GM21723 (cell line): ENCODE measurements around the gene PRRC2B.

Experiments used
- ATAC-seq: cut with Tn5 transposase; IDR thresholded peaks from one replicate; pipeline ENCODE4 v1.9.1; 2021; ENCODE audit warnings: mild to moderate bottlenecking, moderate library complexity; ENCODE audit not compliant: unreplicated experiment

Gene PRRC2B

GRCh38 chr9:131406563-131407436, 12.9 kb downstream of the PRRC2B start:
- no peak for ATAC-seq

GRCh38 chr9:131407717-131408195, 13.9 kb downstream of the PRRC2B start:
- ATAC-seq = no peak

DNA sequence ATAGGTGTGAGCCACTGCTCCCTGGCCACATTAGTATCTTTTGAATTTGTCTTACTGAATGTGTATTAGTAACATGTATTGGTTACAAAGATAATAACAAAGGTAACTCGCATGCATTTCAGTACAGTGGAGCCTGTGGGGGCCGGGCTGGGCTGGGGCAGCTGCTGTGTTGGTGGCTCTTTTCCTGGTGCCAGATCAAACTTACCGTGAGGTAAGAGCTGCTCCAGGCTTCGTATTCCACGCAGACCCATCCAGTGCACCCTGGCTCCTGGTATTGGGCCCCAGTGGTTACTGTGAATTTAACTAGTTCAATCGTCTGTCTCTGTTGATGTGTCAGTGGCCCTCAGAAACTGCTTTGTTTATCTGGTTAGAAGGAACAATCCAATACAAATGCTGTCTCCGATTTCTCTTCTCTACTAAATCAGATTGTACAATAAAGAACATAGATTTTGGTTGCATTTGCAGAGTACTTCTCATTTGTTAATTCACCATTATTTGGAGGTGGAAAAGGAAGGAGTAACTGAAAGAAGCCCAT, 15.6 kb downstream of the PRRC2B start:
- no peak for ATAC-seq

GRCh38 chr9:131410044-131410491, 16.2 kb downstream of the PRRC2B start:
- ATAC-seq = no peak

- no peak for ATAC-seq
These were observed 18.1 kb downstream of the PRRC2B start for GRCh38 chr9:131411719-131412681.

DNA sequence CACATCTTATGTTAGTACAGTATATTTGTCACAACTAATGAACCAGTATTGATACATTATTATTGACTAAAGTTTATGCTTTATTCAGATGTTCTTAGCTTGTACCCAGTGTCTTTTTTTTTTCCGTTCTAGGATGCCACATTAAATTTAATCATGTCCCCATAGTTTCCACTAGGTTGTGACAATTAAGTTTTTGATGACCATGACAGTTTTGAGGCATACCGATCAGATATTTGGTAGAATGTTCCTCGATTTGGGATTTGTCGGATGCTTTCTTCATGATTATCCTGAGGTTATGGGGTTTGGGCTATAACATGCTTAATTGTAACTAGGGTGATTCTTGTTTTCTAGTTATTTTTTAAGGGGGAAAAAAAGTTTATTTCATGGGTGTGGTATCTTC, 22.6 kb downstream of the PRRC2B start:
- ATAC-seq = no peak

GRCh38 chr9:131417264-131418142, 23.6 kb downstream of the PRRC2B start:
- ATAC-seq = no peak

GRCh38 chr9:131418143-131419025, 24.5 kb downstream of the PRRC2B start:
- ATAC-seq = no peak

DNA sequence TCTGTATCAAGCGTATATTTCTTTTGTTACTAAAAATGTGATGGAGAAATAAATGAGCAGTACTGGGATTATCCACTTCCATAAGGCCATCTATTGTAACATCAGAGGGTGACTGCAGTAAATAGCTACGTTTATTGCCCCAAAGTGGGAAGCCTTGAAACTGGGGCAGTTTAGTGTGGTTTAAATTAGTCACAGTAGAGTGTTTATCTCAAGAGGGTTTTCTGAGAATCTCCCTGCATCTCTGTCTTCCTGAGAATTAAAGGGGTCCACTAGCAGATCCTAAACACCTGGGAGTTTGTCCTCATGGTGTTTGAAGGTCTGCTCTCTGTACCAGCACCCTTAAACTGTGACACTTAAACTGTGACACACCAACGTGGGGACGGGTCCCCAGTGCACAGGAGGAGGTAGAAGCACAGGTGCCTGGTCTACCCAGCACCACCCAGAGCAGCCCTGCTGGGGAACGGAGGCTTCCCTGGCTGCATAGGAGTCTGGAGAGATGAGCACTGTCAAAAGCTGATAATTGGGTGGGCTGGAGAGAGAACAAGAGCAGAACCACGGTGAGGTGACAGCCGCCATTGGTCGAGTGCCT, 25.2 kb downstream of the PRRC2B start:
- no peak for ATAC-seq

GRCh38 chr9:131419716-131420115, 25.8 kb downstream of the PRRC2B start:
- ATAC-seq = no peak

- ATAC-seq = no peak
These were observed 27.2 kb downstream of the PRRC2B start for GRCh38 chr9:131420980-131421624.

DNA sequence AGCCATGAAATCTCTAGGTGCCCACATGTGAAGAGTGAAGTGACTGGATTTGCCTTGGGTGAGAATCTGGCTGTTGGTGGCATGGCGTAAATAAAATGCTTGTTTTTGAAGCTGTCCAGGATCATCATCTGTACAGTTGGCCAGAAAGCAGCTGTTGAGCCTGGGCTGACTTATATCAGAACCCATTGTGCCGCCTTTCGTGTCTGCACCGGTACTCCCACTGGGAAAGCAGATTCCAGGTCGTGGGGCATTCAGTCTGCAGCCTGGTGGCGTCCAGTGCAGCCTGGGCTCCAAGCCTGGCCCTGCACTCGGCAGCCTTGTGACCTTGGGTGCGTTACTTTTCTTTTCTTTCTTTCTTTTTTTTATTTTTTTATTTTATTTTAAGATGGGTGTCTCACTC, 27.8 kb downstream of the PRRC2B start:
- ATAC-seq = no peak

DNA sequence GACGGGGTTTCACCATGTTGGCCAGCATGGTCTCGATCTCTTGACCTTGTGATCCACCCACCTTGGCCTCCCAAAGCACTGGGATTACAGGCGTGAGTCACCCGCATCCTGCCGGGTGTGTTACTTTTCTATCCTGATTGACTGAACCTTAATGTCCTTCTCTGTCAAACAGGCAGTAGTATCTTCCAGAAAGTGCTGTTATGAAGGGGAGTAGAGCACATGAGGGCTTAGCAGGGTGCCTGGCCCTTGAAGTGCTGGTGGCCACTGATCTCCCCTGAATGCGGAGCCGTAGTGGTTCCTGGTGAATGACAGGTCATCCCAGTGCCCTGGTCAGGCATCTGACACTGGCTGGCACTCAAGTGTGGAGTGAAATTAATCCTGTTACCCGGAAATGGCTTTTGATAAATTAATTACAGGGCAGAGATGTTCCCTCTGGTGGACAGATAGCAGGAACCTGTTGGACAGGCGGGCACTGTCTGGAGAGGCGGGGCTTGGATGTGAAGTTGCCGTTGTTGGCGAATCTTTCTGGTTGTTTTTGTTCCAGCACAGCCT, 28.4 kb downstream of the PRRC2B start:
- ATAC-seq = no peak

DNA sequence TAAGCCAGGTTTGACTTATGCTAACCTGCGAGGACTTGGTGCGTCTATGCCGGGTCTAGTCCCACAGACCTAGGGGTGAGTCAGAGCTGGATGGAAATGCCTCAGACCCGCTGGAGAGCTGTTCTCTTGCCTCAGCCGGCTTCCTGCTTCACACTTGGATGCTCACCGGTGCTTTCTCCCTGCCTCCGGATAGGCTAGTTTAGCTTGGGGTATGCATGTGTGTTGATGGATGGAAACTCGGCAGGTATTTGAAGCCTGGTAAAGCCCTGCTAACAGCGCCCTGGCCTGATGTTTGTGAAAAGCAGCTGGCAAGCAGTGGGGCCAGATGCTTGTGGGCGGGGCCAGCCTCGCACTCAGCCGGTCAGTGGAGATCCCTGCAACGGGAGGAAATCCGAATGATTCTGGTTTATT, 29.3 kb downstream of the PRRC2B start:
- ATAC-seq = no peak

DNA sequence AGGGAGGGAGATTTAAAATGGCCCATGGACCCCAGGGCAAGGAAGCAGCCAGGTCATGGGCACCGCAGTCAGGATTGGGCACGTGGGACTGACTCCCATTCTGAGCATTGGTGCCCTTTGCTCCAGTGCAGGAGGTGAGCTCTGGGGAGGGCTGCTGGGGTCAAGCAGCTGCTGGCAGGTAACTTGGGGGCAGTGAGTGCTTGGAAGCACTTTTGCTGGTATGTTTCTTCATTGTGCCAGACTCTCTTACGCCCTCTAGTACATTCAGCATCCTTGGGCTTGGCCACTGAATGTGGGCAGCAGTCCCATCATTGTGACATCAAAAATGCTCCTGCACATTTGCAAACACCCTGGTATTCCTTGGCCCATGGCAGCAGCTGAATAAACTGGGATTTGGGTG, 32.7 kb downstream of the PRRC2B start:
- no peak for ATAC-seq

DNA sequence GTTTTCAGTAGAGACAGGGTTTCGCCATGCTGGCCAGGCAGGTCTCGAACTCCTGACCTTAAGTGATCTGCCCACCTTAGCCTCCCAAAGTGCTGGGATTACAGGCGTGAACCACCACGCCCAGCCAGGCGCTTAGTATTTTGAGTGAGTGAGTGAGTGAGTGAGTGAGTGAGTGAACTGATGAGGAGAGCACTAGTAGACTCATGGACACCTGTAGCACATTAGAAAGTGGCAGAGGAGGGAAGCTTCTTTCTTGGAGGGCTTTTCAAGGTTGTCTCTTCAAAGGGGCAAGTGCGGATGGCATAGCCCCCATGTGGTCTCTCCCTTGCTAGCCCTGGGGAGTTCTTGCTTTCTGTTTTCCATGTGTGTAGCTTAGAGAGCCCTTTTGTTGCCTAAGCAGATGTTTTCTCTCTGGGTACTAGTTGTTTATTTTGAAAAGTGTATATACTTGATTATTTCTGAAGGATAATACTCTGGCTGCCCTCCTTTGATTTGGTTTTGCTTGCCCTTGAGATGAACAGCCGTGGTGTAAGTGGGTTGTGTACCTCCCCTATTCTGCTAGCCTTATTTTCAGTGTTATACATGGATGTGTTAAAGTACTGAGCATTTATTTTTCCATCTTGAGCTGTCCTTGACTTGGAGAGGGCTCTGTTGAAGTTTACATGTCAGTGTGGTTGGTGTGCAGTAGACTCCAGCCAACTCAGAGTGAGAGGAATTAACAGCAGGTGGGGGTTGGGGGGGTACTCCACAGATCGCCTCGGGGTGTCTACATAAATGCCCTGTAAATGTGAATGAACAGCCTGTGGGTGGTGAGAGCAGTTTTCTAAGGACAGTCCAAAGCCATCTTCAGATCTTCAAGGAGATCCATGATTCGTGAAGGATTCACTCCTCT, 35.5 kb downstream of the PRRC2B start:
- ATAC-seq = no peak

DNA sequence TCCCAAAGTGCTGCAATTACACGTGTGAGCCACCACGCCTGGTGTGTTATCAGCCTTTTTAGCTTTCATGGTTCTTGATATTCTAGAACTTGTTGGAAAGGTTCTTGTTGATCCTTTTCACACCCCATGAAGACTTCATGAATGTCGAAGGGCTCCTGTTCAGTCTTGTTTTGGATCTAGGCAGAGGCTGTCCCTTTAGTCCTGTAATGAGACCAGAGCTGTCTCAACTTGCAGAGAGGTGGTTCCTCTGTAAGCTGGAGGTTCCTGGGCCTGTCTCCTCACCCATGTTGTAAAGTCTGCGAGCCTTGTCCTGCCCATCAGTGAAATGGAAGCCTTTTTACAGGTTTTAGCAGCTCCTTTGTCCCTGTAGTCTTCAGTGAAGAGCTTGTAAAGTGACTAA, 38.2 kb downstream of the PRRC2B start:
- ATAC-seq = no peak
